Lung (tissue), 12 donors: ENCODE data around the gene RALGAPA1. TPM values are rescaled to one million over a fixed set of nuclear protein-coding genes. Genes with fewer than 3 reads are reported as not detected.

Experiments used
- ATAC-seq: fragments of 200-7000 bp; cut with Tn5 transposase; one replicate; pipeline ENCODE4 v1.9.1; 2020; ENCODE audit warnings: moderate number of reproducible peaks; ENCODE audit not compliant: insufficient read depth, low FRiP score
- DNase-seq, 3 donors: peaks; one replicate each; pipeline ENCODE4 v3.0.0-alpha.2; 2013 to 2017
- H3K27ac ChIP-seq, 2 donors: one replicate each; pipeline ENCODE4 v1.5.1; 2013; ENCODE audit warnings: mild to moderate bottlenecking in 2 of 2, moderate library complexity in 2 of 2, control low read depth in 1 of 2, inconsistent platforms in 1 of 2, low read depth in 1 of 2, low read length in 1 of 2
- H3K27me3 ChIP-seq, 3 donors: one replicate each; pipeline ENCODE4 v1.5.1; 2013; ENCODE audit warnings: low read length in 2 of 3; ENCODE audit not compliant: control insufficient read depth in 3 of 3, insufficient read depth in 3 of 3
- H3K36me3 ChIP-seq, 4 donors: one replicate each; pipeline ENCODE4 v1.5.1; 2013; ENCODE audit warnings: low read length in 4 of 4, mild to moderate bottlenecking in 1 of 4, moderate library complexity in 1 of 4; ENCODE audit not compliant: control insufficient read depth in 4 of 4, insufficient read depth in 4 of 4
- H3K4me1 ChIP-seq, 5 donors: one replicate each; pipeline ENCODE4 v1.5.1; 2013; ENCODE audit warnings: low read length in 5 of 5, mild to moderate bottlenecking in 2 of 5, moderate library complexity in 1 of 5; ENCODE audit not compliant: control insufficient read depth in 5 of 5, insufficient read depth in 5 of 5
- H3K4me3 ChIP-seq: one replicate; pipeline ENCODE4 v1.5.1; 2013; ENCODE audit warnings: mild to moderate bottlenecking, control low read depth, moderate library complexity
- H3K9ac ChIP-seq, 2 donors: one replicate each; pipeline ENCODE4 v1.5.1; 2013; ENCODE audit warnings: low read length in 2 of 2, control low read depth in 1 of 2; ENCODE audit not compliant: insufficient read depth in 1 of 2
- H3K9me3 ChIP-seq, 4 donors: one replicate each; pipeline ENCODE4 v1.5.1; 2013; ENCODE audit warnings: low read length in 3 of 4, mild to moderate bottlenecking in 1 of 4, moderate library complexity in 1 of 4; ENCODE audit not compliant: control insufficient read depth in 4 of 4, insufficient read depth in 3 of 4
- CTCF ChIP-seq: IDR thresholded peaks from 2 replicates; pipeline ENCODE4 v1.5.1; 2012; ENCODE audit warnings: mild to moderate bottlenecking; ENCODE audit errors: control extremely low read depth, extremely low read depth
- WGBS, 2 donors: extraction: QIAGEN DNeasy Blood & Tissue Kit; methylation state at CpG; one replicate each; pipeline ENCODE4 v1.1.7; 2013; 5-methylcytosine and 5-hydroxymethylcytosine counted together
- polyA plus RNA-seq, 2 donors: library from polyadenylated mRNA; stranded (reverse); fragments of 200-250 nt; gene quantifications; one replicate each; pipeline ENCODE4 v1.2.1, GENCODE V29; 2013
- total RNA-seq, 2 donors: library from RNA; depleted of rRNA in 1 of 2; stranded (reverse); fragments of >200 nt in 1 of 2; gene quantifications; one replicate each; pipeline ENCODE4 v1.2.1, GENCODE V29; 2014 to 2021
- donor health status: control.
- donor health status: control.
- donor health status: Bipolar disorder and iron deficiency.
- donor health status: healthy.
- donor health status: DM: yes; HTN: yes; CAD: no.

RALGAPA1 gene
- total and polyA plus RNA-seq, 4 donors = 9.4 to 188 (median 44.9) TPM

GRCh38 chr14:35696575-35696974 is 112.5 kb downstream of the RALGAPA1 start:
- Histone ChIP-seq H3K27me3 (no peaks in the 10 kb centered on the region), H3K9ac (no peak overlapping the region), H3K4me1 (peaks cover 0 to under 1% (median 0%) of the 10 kb centered on the region in 5 donors), H3K4me3 (no peak overlapping the region), H3K27ac (no peak overlapping the region), H3K36me3 (peaks cover 0 to 3% (median 0%) of the 10 kb centered on the region in 4 donors), H3K9me3 (no peaks in the 10 kb centered on the region)
- TF ChIP-seq CTCF = no peak
- DNase-seq (no peak), ATAC-seq (no peak)
- 39 to 50% methylated on average over 3 of the region's 3 CpGs for WGBS, 2 donors

GRCh38 chr14:35696119-35696518 is 113.0 kb downstream of the RALGAPA1 start:
- no peak for TF ChIP-seq CTCF
- Histone ChIP-seq H3K36me3 (peaks cover 0 to 3% (median 0%) of the 10 kb centered on the region in 4 donors), H3K4me1 (no peaks in the 10 kb centered on the region), H3K9ac (no peak overlapping the region), H3K9me3 (no peaks in the 10 kb centered on the region), H3K27ac (no peak overlapping the region), H3K27me3 (no peaks in the 10 kb centered on the region), H3K4me3 (no peak overlapping the region)
- DNase-seq (no peak), ATAC-seq (no peak)
- WGBS, 2 donors = 97 to 98% methylated on average over 3 of the region's 3 CpGs

- Histone ChIP-seq H3K27me3 (no peaks in the 10 kb centered on the region), H3K27ac (no peak overlapping the region), H3K4me3 (no peak overlapping the region), H3K36me3 (peaks cover 0 to 3% (median 0%) of the 10 kb centered on the region in 4 donors), H3K9me3 (no peaks in the 10 kb centered on the region), H3K4me1 (no peaks in the 10 kb centered on the region), H3K9ac (no peak overlapping the region)
- DNase-seq (peak in 2 of 3 donors; percentile 1 to 13), ATAC-seq (no peak)
- 67 to 81% methylated on average over 1 of the region's 1 CpG for WGBS, 2 donors
- no peak for TF ChIP-seq CTCF
Measured at GRCh38 chr14:35695647-35696046, 113.4 kb downstream of the RALGAPA1 start.

GRCh38 chr14:35695072-35695471 is 114.0 kb downstream of the RALGAPA1 start:
- Histone ChIP-seq H3K36me3 (peaks cover 0 to 3% (median 0%) of the 10 kb centered on the region in 4 donors), H3K9me3 (no peaks in the 10 kb centered on the region), H3K27me3 (no peaks in the 10 kb centered on the region), H3K9ac (no peak overlapping the region), H3K4me1 (no peaks in the 10 kb centered on the region), H3K4me3 (no peak overlapping the region), H3K27ac (no peak overlapping the region)
- DNase-seq = no peak
- 97 to 100% methylated on average over 1 of the region's 1 CpG for WGBS, 2 donors
- no peak for ATAC-seq
- TF ChIP-seq CTCF = no peak
